Suprapubic skin (tissue), 3 donors: ENCODE results near the gene GARNL3.

Experiments
- CTCF ChIP-seq, 2 donors: fragments of 200-600 bp in 1 of 2; fragments of 450-650 bp in 1 of 2; sonication (generic) in 1 of 2; IDR thresholded peaks; one replicate each; pipeline ENCODE4 v1.5.1; 2016 to 2019; ENCODE audit warnings: antibody characterized with exemption in 2 of 2, mild to moderate bottlenecking in 1 of 2, moderate library complexity in 1 of 2
- EP300 ChIP-seq: sonication (generic); formaldehyde crosslinking; IDR thresholded peaks from one replicate; pipeline ENCODE4 v1.6.1; 2017; ENCODE audit warnings: antibody characterized with exemption

GRCh38 chr9:127233989-127234388, 30.6 kb upstream of the GARNL3 start:
- TF ChIP-seq EP300, result no peak
- no peak for TF ChIP-seq CTCF (IDR thresholded peaks at IDR 0.05)
